GM12892 (cell line): ENCODE results near the gene RFX6.

Experiments
- POLR2A ChIP-seq: IDR thresholded peaks from 2 replicates; pipeline ENCODE4 v1.6.1; 2011; ENCODE audit warnings: low read depth, low read length, control low read depth
- POLR2AphosphoS5 ChIP-seq: IDR thresholded peaks from 2 replicates; pipeline ENCODE4 v1.6.1; 2011; ENCODE audit warnings: low read depth, low read length, control low read depth

GRCh38 chr6:116881236-116881635 is 4.2 kb downstream of the RFX6 start:
- TF ChIP-seq POLR2A (no peak), POLR2AphosphoS5 (no peak)
